IMR-90 (cell line): Measurements from ENCODE around the gene SLC6A16.

ENCODE experiments used
- CTCF ChIP-seq: conservative IDR thresholded peaks from 2 replicates; pipeline ENCODE4 v1.5.1; 2012; ENCODE audit warnings: mild to moderate bottlenecking, low read depth, low read length, improper control_type of control experiment
- FOS ChIP-seq: fragments of 150-350 bp; IDR thresholded peaks from 2 replicates; pipeline ENCODE4 v1.6.1; 2016; ENCODE audit warnings: low read depth, low read length
- NFE2L2 ChIP-seq: fragments of 150-350 bp; IDR thresholded peaks from 2 replicates; pipeline ENCODE4 v1.6.1; 2016; ENCODE audit warnings: low read depth, mild to moderate bottlenecking, low read length
- RAD21 ChIP-seq: IDR thresholded peaks from 2 replicates; pipeline ENCODE4 v1.6.1; 2012; ENCODE audit warnings: low read length, improper control_type of control experiment
- RCOR1 ChIP-seq: IDR thresholded peaks from 2 replicates; pipeline ENCODE4 v1.6.1; 2012; ENCODE audit warnings: mild to moderate bottlenecking, low read length, improper control_type of control experiment; ENCODE audit not compliant: insufficient replicate concordance
- RFX5 ChIP-seq: IDR thresholded peaks from 2 replicates; pipeline ENCODE4 v1.8.0; 2012; ENCODE audit warnings: low read depth, mild to moderate bottlenecking, low read length, moderate library complexity
- USF2 ChIP-seq: fragments of 150-350 bp; IDR thresholded peaks from 2 replicates; pipeline ENCODE4 v1.6.1; 2017; ENCODE audit warnings: mild to moderate bottlenecking, antibody characterized with exemption, low read length, low read depth

GRCh38 chr19:49343123-49343522 is 18.1 kb upstream of the SLC6A16 start:
- TF ChIP-seq RCOR1 (no peak), CTCF (no peak), FOS (no peak), RAD21 (no peak), USF2 (no peak), RFX5 (no peak), NFE2L2 (no peak)
